NCI-H2029 treated with DMSO at 0.1 percent for 48 hours (cell line): Measurements from ENCODE around the gene ADAMTS6.
"Not testable (repeated sequence)": the region's sequence is repeated elsewhere in the genome, so short reads cannot be mapped to it uniquely, and the experiment has no call there.

ENCODE experiments used
- DNase-seq: peaks from one replicate; lab custom pipeline; 2025; lab: John Stamatoyannopoulos, UW

The ADAMTS6 gene

GRCh38 chr5:65468633-65469032 is 13.1 kb downstream of the ADAMTS6 start:
- DNase-seq = no peak

GRCh38 chr5:65462139-65462705 is 19.5 kb downstream of the ADAMTS6 start:
- no peak for DNase-seq

GRCh38 chr5:65461490-65461889 is 20.2 kb downstream of the ADAMTS6 start:
- no peak for DNase-seq

GRCh38 chr5:65459995-65460394 is 21.7 kb downstream of the ADAMTS6 start:
- DNase-seq = no peak

- no peak for DNase-seq
These were observed 26.7 kb downstream of the ADAMTS6 start for GRCh38 chr5:65455064-65455463.

- DNase-seq = no peak
These were observed 30.3 kb downstream of the ADAMTS6 start for GRCh38 chr5:65451436-65451835.

GRCh38 chr5:65446682-65447081 is 35.0 kb downstream of the ADAMTS6 start:
- no peak for DNase-seq

- DNase-seq = no peak
These were observed 39.9 kb downstream of the ADAMTS6 start for GRCh38 chr5:65441800-65442199.

GRCh38 chr5:65440456-65440855 is 41.3 kb downstream of the ADAMTS6 start:
- DNase-seq = no peak

- no peak for DNase-seq
These were observed 47.6 kb downstream of the ADAMTS6 start for GRCh38 chr5:65434122-65434521.

- DNase-seq = no peak
These were observed 55.1 kb downstream of the ADAMTS6 start for GRCh38 chr5:65426656-65427055.

GRCh38 chr5:65423623-65424022 is 58.1 kb downstream of the ADAMTS6 start:
- DNase-seq = no peak

GRCh38 chr5:65418661-65419060 is 63.1 kb downstream of the ADAMTS6 start:
- DNase-seq = no peak

GRCh38 chr5:65413822-65414221 is 67.9 kb downstream of the ADAMTS6 start:
- no peak for DNase-seq

- DNase-seq = no peak
These were observed 68.9 kb downstream of the ADAMTS6 start for GRCh38 chr5:65412842-65413241.

GRCh38 chr5:65411356-65411755 is 70.4 kb downstream of the ADAMTS6 start:
- DNase-seq = no peak

- DNase-seq = no peak
These were observed 86.1 kb downstream of the ADAMTS6 start for GRCh38 chr5:65395526-65396155.

- DNase-seq = no peak
These were observed 87.6 kb downstream of the ADAMTS6 start for GRCh38 chr5:65394087-65394486.

GRCh38 chr5:65391591-65391990 is 90.1 kb downstream of the ADAMTS6 start:
- DNase-seq = no peak

- no peak for DNase-seq
These were observed 91.5 kb downstream of the ADAMTS6 start for GRCh38 chr5:65390208-65390607.

- DNase-seq = no peak
These were observed 97.9 kb downstream of the ADAMTS6 start for GRCh38 chr5:65383859-65384258.

- DNase-seq = no peak
These were observed 99.1 kb downstream of the ADAMTS6 start for GRCh38 chr5:65382582-65382981.

GRCh38 chr5:65370505-65370904 is 111.2 kb downstream of the ADAMTS6 start:
- DNase-seq = not testable (repeated sequence)

GRCh38 chr5:65366655-65367054 is 115.1 kb downstream of the ADAMTS6 start:
- no peak for DNase-seq
